ENCODE data around the gene CEACAM16.

Gene CEACAM16

DNA sequence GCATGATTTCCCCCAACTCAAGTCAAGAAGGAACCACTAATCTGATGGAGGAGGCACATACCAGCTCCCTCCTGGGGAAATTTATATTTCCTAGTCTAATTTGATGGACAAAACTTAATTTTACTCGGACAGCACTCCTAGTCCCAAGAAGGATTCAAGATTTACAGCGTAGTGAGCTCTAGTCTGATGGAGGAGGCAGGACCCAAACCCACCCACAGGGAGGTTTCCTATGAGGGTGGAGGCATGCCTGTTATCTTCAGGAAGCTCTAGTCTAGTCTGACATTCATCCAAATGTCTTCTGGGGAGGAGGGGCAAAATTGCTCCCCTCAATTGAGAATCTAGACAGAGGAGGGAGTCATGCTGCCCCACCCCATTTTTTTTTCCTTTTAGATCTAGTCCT lies 39.2 kb downstream of the CEACAM16 start:
- TF ChIP-seq, protein P1, sequence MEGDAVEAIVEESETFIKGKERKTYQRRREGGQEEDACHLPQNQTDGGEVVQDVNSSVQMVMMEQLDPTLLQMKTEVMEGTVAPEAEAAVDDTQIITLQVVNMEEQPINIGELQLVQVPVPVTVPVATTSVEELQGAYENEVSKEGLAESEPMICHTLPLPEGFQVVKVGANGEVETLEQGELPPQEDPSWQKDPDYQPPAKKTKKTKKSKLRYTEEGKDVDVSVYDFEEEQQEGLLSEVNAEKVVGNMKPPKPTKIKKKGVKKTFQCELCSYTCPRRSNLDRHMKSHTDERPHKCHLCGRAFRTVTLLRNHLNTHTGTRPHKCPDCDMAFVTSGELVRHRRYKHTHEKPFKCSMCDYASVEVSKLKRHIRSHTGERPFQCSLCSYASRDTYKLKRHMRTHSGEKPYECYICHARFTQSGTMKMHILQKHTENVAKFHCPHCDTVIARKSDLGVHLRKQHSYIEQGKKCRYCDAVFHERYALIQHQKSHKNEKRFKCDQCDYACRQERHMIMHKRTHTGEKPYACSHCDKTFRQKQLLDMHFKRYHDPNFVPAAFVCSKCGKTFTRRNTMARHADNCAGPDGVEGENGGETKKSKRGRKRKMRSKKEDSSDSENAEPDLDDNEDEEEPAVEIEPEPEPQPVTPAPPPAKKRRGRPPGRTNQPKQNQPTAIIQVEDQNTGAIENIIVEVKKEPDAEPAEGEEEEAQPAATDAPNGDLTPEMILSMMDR (IDR thresholded peaks at IDR 0.05; ENCODE audit: low read depth, low read length): no peak

DNA sequence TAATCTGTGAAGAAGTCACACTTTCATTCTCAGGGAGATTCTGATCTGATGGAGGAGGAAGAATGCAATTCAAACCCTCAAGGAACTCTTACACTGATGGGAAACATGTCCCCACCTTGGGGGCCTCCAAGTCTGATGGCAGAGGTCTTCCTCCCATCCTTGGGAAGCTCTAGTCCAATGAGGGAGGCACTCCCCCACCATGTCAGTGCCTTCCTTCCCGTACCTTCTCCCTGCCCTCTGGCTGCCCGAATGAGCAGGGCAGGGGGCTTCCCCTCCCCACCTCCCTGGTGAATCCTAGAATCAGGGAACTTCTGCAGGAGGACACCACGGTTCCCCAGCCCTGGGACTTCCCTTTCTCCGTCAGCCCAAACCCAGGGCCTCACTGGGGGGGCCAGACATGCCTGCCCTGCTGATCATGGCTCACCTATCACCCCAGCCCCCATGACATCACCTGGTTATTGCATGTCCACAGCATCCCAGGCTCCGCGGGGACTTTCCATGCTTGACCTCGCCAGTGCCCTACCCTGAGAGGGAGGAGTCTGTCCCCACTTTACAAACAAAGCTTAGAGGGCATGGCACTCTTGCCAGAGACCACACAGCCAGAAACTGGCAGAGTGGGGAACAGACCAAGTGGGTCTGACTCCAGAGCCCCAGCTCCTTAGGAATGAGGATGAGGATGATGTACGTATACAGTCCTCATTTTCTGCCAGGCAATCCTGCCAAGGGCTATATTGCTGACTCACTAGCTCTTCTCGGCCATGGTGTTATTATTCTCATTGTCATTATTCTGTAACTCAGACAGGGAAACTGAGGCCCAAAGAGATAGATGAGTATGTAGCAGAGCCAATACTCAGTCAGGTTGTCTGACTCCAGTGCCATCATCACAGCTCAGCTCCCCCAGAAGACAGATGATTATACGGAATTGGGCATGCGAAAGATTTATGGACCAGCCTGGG lies 39.9 kb downstream of the CEACAM16 start:
- TF ChIP-seq, protein P1 (IDR thresholded peaks at IDR 0.05; ENCODE audit: low read depth, low read length): no peak
- DNase-seq (ENCODE audit: extremely low read depth, low read depth): no peak

More for the DNA sequence above, 39.2 kb downstream of the CEACAM16 start:
- DNase-seq (ENCODE audit: extremely low read depth, low read depth): no peak

DNA sequence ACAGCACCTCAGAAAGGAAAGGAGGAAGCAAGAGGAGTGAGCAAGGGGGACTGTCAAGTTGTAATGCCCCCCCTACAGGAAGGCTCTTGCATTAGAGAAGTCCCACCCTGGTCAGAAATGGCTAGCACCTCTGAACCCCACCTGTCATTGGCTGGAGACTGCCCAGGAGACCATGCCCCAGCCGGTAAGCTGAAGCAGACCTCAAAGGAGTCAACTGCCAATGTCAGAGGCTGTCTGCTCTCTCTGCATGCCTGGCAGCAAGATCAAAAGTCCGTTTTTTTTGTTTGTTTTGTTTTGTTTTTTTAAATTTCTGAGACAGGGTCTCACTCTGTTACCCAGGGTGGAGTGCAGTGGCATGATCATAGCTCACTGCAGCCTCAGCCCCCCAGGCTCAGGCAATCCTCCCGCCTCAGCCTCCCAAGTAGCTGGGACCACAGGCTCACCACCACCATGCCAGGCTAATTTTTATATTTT lies 41.4 kb downstream of the CEACAM16 start:
- DNase-seq (ENCODE audit: extremely low read depth, low read depth): no peak
- TF ChIP-seq, protein P1 (IDR thresholded peaks at IDR 0.05; ENCODE audit: low read depth, low read length): peak; percentile 8

DNA sequence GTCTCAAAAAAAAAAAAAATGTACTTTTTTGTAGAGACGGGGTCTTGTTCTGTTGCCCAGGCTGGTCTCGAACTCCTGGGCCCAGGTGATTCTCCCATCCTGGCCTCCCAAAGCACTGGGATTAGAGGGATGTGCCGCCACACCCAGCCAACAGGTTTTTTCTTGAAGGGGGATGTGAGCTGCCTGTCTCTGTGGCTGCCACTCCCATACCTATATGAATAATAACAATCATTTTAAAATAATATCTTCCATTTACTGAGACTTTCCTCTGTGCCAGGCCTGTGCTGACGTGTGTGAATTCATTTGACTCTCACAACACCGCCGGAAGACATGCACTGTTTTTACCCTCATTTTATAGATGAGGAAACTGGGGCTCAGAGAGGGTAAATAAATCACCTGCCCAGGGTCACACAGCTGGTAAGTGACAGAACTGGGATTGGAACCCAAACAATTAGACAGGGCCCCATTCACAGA lies 42.3 kb downstream of the CEACAM16 start:
- DNase-seq (ENCODE audit: extremely low read depth, low read depth): no peak
- TF ChIP-seq, protein P1 (IDR thresholded peaks at IDR 0.05; ENCODE audit: low read depth, low read length): no peak

DNA sequence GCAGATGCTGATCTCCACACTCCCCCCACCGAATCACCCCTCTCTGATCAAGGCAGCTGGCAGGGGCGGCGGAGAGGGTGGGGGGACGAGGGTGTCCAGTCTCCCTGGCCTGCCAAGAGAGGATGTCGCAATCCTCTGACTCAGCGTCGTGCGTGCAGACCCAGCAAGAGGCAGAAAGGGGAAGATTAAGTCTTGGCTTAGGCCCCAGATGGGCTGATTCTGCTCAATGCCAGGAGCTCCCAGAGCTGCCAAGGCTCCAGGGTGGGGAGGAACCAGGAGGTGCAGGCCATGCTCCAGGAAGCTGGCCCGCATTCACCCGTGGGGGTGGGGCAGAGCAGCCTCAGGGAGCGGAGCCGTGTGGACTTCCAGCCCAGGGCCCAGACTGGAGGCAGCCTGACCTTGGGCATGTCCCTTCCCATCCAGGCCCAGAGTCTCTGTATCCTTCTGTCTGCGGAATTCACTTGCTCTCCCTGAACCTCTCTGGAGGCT lies 42.9 kb downstream of the CEACAM16 start:
- peak; percentile 100 for DNase-seq (ENCODE audit: extremely low read depth, low read depth)
- TF ChIP-seq, protein P1 (IDR thresholded peaks at IDR 0.05; ENCODE audit: low read depth, low read length): no peak

DNA sequence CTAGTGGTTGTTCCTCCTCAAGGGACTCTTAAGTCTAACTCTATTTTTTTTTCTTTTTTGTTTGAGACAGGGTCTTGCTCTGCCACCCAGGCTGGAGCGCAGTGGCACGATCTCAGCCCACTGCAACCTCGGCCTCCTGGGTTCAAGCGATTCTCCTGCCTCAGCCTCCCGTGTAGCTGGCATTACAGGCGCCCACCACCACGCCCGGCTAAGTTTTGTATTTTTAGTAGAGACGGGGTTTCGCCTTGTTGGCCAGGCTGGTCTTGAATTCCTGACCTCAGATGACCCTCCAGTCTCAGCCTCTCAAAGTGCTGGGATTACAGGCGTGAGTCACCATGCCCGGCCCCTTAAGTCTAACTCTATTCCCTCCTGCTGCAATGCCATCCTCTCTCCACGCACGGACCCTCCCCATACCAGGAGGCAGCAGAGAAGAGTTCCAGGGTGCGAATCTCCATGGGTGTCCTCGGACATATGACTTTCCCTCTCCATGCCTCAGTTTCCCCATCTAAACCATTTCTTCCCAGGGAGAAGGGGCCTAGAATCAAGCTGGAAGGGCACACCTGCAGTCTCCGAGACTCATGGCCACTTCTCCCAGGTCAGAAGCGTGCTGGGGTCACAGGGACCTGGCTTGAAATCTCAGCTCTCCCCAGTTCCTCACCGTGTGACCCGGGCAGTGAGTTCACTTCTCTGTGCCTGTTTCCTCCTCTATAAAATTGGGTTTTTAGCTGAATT lies 43.5 kb downstream of the CEACAM16 start:
- no peak for DNase-seq (ENCODE audit: extremely low read depth, low read depth)
- TF ChIP-seq, protein P1 (IDR thresholded peaks at IDR 0.05; ENCODE audit: low read depth, low read length): no peak

All from AG09319 (cell line).